Sigmoid colon (tissue), 7 donors: ENCODE data around the gene CSPG4. TPM values are rescaled to one million over a fixed set of nuclear protein-coding genes. Genes with fewer than 3 reads are reported as not detected.
"Not testable (repeated sequence)": the region's sequence is repeated elsewhere in the genome, so short reads cannot be mapped to it uniquely, and the experiment has no call there.

Source experiments
- DNase-seq: peaks from one replicate; pipeline ENCODE4 v3.0.0-alpha.2; 2019
- H3K27ac ChIP-seq, 4 donors: fragments of 200-600 bp; sonication (generic); one replicate each; pipeline ENCODE4 v1.5.1; 2016 to 2019; ENCODE audit warnings: mild to moderate bottlenecking in 1 of 4
- H3K27me3 ChIP-seq, 3 donors: fragments of 200-600 bp; sonication (generic); one replicate each; pipeline ENCODE4 v1.5.1; 2019; ENCODE audit warnings: mild to moderate bottlenecking in 1 of 3
- H3K36me3 ChIP-seq, 4 donors: fragments of 200-600 bp; sonication (generic); one replicate each; pipeline ENCODE4 v1.5.1; 2016 to 2019
- H3K4me1 ChIP-seq, 4 donors: fragments of 200-600 bp; sonication (generic); one replicate each; pipeline ENCODE4 v1.5.1; 2017 to 2019
- H3K4me3 ChIP-seq, 4 donors: fragments of 200-600 bp; sonication (generic); one replicate each; pipeline ENCODE4 v1.5.1; 2017 to 2019; ENCODE audit warnings: mild to moderate bottlenecking in 2 of 4, moderate library complexity in 1 of 4
- H3K9me3 ChIP-seq, 4 donors: fragments of 200-600 bp in 3 of 4; sonication (generic) in 3 of 4; one replicate each; pipeline versions ENCODE4 v1.5.1 to v1.6.1; 2013 to 2019
- EP300 ChIP-seq, 4 donors: sonication (generic); formaldehyde crosslinking; IDR thresholded peaks; one replicate each; pipeline ENCODE4 v1.6.1; 2017; ENCODE audit warnings: antibody characterized with exemption in 4 of 4
- POLR2A ChIP-seq, 2 donors: fragments of 450-650 bp; IDR thresholded peaks; one replicate each; pipeline ENCODE4 v1.6.1; 2016; ENCODE audit warnings: antibody characterized with exemption in 2 of 2, mild to moderate bottlenecking in 2 of 2, moderate library complexity in 2 of 2
- POLR2AphosphoS5 ChIP-seq, 4 donors: sonication (generic); formaldehyde crosslinking; IDR thresholded peaks; one replicate each; pipeline ENCODE4 v1.6.1; 2017; ENCODE audit warnings: antibody characterized with exemption in 4 of 4
- WGBS, 2 donors: extraction: QIAGEN DNeasy Blood & Tissue Kit; methylation state at CpG; one replicate each; pipeline ENCODE4 v1.1.7; 2013; 5-methylcytosine and 5-hydroxymethylcytosine counted together
- intact Hi-C: fragments of 100-400 bp; cut with DNase I; formaldehyde crosslinking; loops from one replicate; pipeline ENCODE4 v1.15.1; 2023
- polyA plus RNA-seq, 3 donors: library from polyadenylated mRNA; stranded (reverse); fragments of 200-250 nt; gene quantifications; one replicate each; pipeline ENCODE4 v1.2.3, GENCODE V29; 2013
- total RNA-seq, 4 donors: library from RNA; depleted of rRNA; stranded (reverse); fragments of >200 nt; gene quantifications; one replicate each; pipeline ENCODE4 v1.1.0, GENCODE V29; 2016
- TF ChIP-seq, protein P1 (sequence below), 4 experiments: fragments of 450-650 bp in 3 of 4; fragments of 200-600 bp in 1 of 4; IDR thresholded peaks; one replicate each; pipeline ENCODE4 v1.5.1; 2016 to 2019; ENCODE audit warnings: antibody characterized with exemption in 4 of 4, mild to moderate bottlenecking in 3 of 4, moderate library complexity in 2 of 4
- donor health status: healthy with polysubstance abuse.
- donor health status: Bipolar disorder and iron deficiency.
- donor health status: healthy.

Gene CSPG4
- total and polyA plus RNA-seq, 7 donors, result 0.23 to 151 (median 45.7) TPM

DNA sequence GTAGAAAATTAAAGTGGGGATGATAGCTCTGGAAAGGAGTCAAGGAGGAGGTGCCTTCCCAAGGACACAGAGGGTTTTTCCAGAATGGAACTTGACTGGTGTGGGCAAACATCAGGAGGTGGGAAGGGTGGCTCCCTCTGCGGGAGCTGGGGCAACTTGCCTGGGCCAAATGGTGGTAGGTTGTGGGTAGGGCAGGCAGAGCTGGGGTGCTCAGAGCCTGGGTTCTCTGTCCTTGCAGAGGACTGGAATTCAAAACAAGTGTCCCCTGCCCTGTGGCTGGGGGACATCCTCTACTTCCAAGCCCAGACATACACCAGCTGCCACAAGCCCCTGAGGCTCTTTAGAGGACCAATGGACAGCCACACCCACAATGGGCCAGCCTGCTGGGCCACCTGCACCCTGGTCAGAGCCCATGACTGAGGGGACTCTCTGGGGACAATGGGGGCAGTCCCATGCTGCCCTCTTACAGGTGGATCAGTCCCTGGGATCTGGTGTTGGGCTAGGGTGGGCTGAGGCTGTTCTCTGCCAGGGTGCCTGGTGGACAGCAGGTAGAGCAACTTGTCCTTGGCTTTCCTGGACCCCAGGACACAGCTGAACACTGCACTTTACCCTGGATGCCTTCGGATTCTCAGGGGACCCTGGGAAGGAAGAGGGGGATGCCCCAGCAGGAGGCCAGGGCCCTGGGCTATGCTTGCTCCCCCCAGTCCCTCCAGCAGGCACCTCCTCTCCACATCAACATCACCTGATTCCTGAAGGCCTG lies 38.6 kb upstream of the CSPG4 start:
- WGBS, 2 donors, result 53 to 55% methylated on average over 2 of the region's 2 CpGs
- TF ChIP-seq EP300 (IDR thresholded peaks at IDR 0.05) (no peak), POLR2AphosphoS5 (IDR thresholded peaks at IDR 0.05) (no peak), POLR2A (IDR thresholded peaks at IDR 0.05) (no peak)
- TF ChIP-seq, protein P1, sequence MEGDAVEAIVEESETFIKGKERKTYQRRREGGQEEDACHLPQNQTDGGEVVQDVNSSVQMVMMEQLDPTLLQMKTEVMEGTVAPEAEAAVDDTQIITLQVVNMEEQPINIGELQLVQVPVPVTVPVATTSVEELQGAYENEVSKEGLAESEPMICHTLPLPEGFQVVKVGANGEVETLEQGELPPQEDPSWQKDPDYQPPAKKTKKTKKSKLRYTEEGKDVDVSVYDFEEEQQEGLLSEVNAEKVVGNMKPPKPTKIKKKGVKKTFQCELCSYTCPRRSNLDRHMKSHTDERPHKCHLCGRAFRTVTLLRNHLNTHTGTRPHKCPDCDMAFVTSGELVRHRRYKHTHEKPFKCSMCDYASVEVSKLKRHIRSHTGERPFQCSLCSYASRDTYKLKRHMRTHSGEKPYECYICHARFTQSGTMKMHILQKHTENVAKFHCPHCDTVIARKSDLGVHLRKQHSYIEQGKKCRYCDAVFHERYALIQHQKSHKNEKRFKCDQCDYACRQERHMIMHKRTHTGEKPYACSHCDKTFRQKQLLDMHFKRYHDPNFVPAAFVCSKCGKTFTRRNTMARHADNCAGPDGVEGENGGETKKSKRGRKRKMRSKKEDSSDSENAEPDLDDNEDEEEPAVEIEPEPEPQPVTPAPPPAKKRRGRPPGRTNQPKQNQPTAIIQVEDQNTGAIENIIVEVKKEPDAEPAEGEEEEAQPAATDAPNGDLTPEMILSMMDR (IDR thresholded peaks at IDR 0.05), result no peak
- no peak for DNase-seq
- Histone ChIP-seq H3K36me3 (no peaks in the 10 kb centered on the region), H3K27me3 (no peaks in the 10 kb centered on the region), H3K4me1 (no peaks in the 10 kb centered on the region), H3K9me3 (no peaks in the 10 kb centered on the region), H3K27ac (no peak overlapping the region), H3K4me3 (no peak overlapping the region)
- intact Hi-C loops, result no loop called here

DNA sequence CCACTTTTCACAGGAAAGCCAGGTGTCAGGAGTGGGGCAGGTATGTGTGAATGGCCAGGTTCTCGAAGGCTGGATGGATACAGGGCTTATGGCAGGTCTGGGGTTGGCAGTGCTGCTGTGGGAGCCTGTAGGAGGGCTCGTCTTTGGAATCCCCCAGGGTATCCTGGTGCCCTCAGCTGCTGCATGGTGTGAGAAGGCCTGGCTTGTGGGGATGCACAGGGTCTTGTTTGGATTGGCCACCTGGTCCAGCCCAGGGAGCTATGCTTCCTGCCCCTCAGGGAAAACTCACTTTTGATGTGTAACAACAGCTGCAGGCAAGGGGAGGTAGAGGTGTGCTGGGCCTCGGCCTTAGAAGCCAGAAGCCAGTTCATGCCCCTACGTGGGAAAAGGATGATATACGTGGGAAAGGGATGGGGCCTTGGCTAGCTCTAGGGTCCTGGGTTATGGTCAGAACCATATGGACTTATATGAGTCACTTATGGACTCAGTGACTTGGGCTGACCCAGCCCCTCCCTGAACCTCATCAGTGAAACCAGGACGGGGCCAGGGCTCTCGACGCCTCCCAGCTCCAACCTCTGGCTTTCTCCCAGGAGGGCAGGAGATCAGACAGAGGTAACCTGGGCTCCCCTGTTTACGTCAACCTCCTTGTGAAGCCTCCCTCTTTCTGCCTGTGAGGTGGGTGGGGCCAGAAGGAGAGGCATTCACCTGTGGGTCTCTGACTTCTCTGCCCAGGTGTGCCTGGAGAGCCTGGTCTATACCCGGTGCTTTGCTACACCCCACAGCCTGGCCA lies 37.8 kb upstream of the CSPG4 start:
- intact Hi-C loops, result no loop called here
- Histone ChIP-seq H3K4me3 (no peak overlapping the region), H3K27me3 (no peaks in the 10 kb centered on the region), H3K36me3 (no peaks in the 10 kb centered on the region), H3K4me1 (no peaks in the 10 kb centered on the region), H3K27ac (no peak overlapping the region), H3K9me3 (no peaks in the 10 kb centered on the region)
- no peak for DNase-seq
- WGBS, 2 donors, result 85 to 91% methylated on average over 10 of the region's 10 CpGs
- no peak for TF ChIP-seq EP300 (IDR thresholded peaks at IDR 0.05)
- TF ChIP-seq POLR2AphosphoS5 (IDR thresholded peaks at IDR 0.05), result no peak
- TF ChIP-seq POLR2A (IDR thresholded peaks at IDR 0.05), result no peak
- TF ChIP-seq, protein P1 (IDR thresholded peaks at IDR 0.05), result no peak

DNA sequence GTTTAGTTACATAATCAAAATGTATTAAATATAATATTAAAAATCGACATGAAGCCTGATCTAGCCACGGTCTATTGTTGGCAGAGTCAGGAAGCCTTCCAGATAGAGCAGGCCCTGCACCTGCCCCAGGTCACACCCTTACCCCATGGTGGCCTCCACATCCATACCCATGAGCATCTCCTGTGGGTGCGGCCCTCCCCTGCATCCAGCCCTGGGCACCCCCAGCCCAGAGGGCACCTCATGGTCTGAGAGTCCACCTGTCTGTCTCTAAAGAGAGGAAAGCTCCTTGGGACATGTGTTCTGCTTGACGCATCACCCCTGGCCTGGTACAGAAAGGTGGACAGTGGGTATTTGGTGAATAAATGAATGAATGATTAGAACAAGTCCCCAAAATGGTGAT lies 37.2 kb upstream of the CSPG4 start:
- no peak for DNase-seq
- WGBS, 2 donors, result 94% methylated on average over 4 of the region's 4 CpGs
- Histone ChIP-seq H3K36me3 (no peaks in the 10 kb centered on the region), H3K4me1 (no peaks in the 10 kb centered on the region), H3K27ac (no peak overlapping the region), H3K9me3 (no peaks in the 10 kb centered on the region), H3K27me3 (no peaks in the 10 kb centered on the region), H3K4me3 (no peak overlapping the region)
- TF ChIP-seq POLR2AphosphoS5 (IDR thresholded peaks at IDR 0.05), result no peak
- TF ChIP-seq, protein P1 (IDR thresholded peaks at IDR 0.05), result no peak
- no peak for TF ChIP-seq EP300 (IDR thresholded peaks at IDR 0.05)
- TF ChIP-seq POLR2A (IDR thresholded peaks at IDR 0.05), result no peak
- intact Hi-C loops, result no loop called here

DNA sequence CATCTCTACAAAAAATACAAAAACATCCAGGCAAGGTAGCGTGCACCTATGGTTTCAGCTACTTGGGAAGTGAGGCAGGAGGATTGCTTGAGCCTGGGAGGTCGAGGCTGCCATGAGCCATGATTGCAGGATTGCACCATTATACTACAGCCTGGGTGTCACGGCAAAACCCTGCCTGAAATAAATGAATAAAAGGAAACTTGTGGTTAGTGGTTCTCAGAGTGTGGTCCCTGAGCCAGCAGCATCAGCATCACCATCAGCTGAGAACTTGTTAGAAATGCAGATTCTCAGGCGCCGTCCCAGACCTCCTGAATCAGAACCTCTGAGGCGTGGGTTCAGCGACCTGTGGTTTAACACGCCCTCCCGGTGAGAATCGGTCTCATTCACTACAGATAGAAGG lies 36.2 kb upstream of the CSPG4 start:
- H3K4me3 ChIP-seq, DNase-seq, intact Hi-C loops, H3K27me3 ChIP-seq, H3K36me3 ChIP-seq, H3K27ac ChIP-seq, H3K9me3 ChIP-seq, H3K4me1 ChIP-seq: not testable (repeated sequence)
- 59 to 80% methylated on average over 7 to 8 of the region's 10 CpGs for WGBS, 2 donors

DNA sequence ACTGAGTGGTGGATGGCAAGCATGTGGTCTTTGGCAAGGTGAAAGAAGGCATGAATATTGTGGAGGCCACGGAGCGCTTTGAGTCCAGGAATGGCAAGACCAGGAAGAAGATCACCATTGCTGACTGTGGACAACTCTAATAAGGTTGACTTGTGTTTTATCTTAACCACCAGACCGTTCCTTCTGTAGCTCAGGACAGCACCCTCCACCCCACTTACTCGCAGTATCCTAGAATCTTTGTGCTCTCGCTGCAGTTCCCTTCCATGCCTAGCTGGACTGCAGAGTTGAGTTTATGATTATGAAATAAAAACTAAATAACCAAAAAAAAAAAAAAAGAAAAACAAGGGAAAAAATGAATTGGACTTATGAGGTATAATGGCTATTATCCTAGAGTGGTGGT lies 34.5 kb upstream of the CSPG4 start:
- DNase-seq, H3K27ac ChIP-seq, H3K4me3 ChIP-seq, H3K27me3 ChIP-seq, H3K9me3 ChIP-seq, intact Hi-C loops, H3K4me1 ChIP-seq, H3K36me3 ChIP-seq: not testable (repeated sequence)
- 94 to 96% methylated on average over 5 of the region's 5 CpGs for WGBS, 2 donors
